Measurements from ENCODE around the gene USP15.
"Not testable (repeated sequence)": the region's sequence is repeated elsewhere in the genome, so short reads cannot be mapped to it uniquely, and the experiment has no call there.

Gene USP15

DNA sequence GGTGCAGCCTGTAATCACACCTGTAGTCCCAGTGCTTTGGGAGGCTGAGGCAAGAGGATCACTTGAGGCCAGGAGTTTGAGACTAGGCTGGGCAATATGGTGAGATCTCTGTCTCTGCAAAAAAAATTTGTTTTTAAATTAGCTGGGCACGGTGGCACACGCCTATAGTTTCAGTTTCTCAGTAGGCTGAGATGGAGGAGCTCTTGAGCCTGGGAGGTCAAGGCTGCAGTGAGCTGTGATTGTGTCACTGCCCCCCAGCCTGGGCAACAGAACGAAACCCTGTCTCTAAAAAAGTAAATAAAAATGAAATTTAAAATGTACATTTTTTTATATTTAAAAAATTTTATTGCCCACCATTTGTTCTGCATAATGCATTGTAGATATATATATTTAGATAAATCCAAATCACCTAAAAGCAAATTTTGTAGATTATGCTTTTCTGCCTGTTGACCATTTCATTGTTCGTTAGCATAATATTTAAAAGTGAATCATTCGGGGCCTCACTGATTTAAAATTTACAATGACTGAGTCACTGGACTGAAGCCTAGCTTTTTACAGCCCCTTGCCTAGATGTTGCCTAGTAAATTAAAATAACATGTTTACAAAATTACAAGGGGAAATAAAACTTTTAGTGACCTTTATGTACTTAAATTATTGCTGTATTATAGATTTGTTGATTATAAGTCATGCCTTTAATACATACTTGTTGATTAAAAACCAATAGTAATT lies 87.9 kb downstream of the USP15 start:
- H3K9me3 ChIP-seq = peaks cover 20% of the 10 kb centered on the region
- no peaks in the 10 kb centered on the region for H4K20me1 ChIP-seq
- no peak overlapping the region for H3K9ac ChIP-seq
- H3K27me3 ChIP-seq = no peaks in the 10 kb centered on the region
- TF ChIP-seq Cebpa-rat (IDR thresholded peaks at IDR 0.05) = no peak
- no peak overlapping the region for H3K27ac ChIP-seq
- no peak overlapping the region for H3K4me2 ChIP-seq
- H3K4me1 ChIP-seq = no peaks in the 10 kb centered on the region
- H3K36me3 ChIP-seq = peaks cover 35% of the 10 kb centered on the region
- no peak overlapping the region for H3K4me3 ChIP-seq

DNA sequence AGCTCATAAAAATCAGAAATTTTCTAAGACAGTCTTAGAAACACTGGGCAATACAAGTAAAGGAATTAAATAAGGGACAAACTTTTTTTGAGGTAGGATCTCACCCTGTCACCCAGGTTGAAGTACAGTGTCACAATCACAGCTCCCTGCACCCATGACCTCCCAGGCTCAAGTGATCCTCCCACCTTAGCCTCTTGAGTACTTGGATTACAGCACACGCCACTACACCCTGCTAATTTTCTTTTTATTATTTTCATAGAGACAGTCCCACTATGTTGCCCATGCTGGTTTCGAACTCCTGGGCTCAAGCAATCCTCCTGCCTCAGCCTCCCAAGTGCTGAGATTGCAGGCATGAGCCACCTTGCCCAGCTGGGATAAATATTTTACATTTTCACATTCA lies 90.3 kb downstream of the USP15 start:
- H3K4me2 ChIP-seq = no peak overlapping the region
- no peaks in the 10 kb centered on the region for H4K20me1 ChIP-seq
- H3K9ac ChIP-seq = no peak overlapping the region
- no peak for TF ChIP-seq Cebpa-rat (IDR thresholded peaks at IDR 0.05)
- no peaks in the 10 kb centered on the region for H3K4me1 ChIP-seq
- H3K27me3 ChIP-seq = no peaks in the 10 kb centered on the region
- no peak overlapping the region for H3K4me3 ChIP-seq
- peaks cover 19% of the 10 kb centered on the region for H3K36me3 ChIP-seq
- H3K27ac ChIP-seq = no peak overlapping the region
- 0 out of 2 replicates have a peak, but pooled peaks cover under 1% of the 10 kb centered on the region for H3K9me3 ChIP-seq

DNA sequence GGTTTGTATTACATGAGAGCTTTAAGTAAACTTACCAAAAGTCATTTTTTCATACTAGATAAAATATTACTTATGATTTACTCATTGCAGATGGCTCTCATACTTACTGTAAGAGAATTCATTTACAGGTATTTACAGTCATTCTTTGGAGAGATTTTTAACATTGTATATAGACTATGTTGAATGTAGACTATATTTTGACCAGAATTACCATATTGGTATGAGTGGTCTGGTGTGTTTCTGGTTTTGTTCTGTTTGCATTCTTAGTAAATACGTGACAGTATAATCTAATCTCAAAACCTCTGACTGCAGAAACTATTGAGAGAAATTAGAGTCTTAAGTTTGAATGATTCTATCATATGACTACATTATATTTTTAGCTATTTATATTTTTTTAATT lies 91.1 kb downstream of the USP15 start:
- no peak overlapping the region for H3K9ac ChIP-seq
- H3K9me3 ChIP-seq = no peaks in the 10 kb centered on the region
- peaks cover 16% of the 10 kb centered on the region; the same call in 1 of the 2 replicates for H3K36me3 ChIP-seq
- H3K4me2 ChIP-seq = no peak overlapping the region
- H3K27ac ChIP-seq = no peak overlapping the region
- no peak for TF ChIP-seq Cebpa-rat (IDR thresholded peaks at IDR 0.05)
- no peaks in the 10 kb centered on the region for H3K27me3 ChIP-seq
- H3K4me3 ChIP-seq = no peak overlapping the region
- H4K20me1 ChIP-seq = no peaks in the 10 kb centered on the region
- no peaks in the 10 kb centered on the region for H3K4me1 ChIP-seq

DNA sequence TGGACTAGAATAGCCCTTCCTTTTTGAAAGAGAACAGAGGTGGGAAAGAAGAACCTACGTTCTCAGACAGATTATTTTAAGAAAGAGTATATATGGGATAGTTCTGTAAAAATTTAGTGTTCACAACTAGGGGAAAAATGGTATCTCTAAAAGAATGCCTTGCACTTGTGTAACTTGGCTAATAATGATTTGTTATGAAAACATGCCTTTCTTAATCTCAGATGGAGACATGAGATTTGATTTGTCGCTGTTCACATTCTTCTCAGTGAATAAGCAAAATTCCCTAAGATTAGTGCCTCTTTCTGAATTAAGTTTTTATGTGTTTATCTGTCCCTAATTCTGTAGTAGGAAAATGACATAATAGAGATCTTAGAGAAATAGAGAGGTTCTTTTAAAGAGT lies 100.8 kb downstream of the USP15 start:
- Histone ChIP-seq H3K4me2 (no peak overlapping the region), H3K4me1 (no peaks in the 10 kb centered on the region), H3K36me3 (peaks cover 38% of the 10 kb centered on the region), H3K9me3 (peaks cover 20% of the 10 kb centered on the region), H3K27me3 (no peaks in the 10 kb centered on the region), H3K9ac (no peak overlapping the region), H3K4me3 (no peak overlapping the region), H3K27ac (no peak overlapping the region), H4K20me1 (no peaks in the 10 kb centered on the region)
- TF ChIP-seq Cebpa-rat (IDR thresholded peaks at IDR 0.05) = no peak

DNA sequence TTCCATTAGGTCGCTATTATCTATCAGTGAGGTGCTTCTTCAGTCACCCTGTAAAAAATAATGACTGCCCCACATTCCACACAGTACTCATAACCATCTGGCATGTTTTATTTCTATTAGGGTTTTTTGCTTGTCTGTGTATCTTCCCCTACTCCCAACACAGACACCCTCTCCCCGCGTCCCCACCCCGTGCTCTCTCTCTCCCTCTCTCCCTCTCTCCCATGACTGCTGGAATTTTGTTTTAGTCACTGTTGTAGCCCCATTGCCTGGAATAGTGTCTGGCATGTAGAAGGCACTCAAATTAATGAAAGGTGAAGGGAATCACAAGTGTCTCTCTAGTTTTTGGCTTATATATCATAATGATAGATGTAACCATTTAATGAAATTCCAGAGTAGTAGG lies 103.3 kb downstream of the USP15 start:
- no peak overlapping the region for H3K9ac ChIP-seq
- H3K36me3 ChIP-seq = peaks cover 32% of the 10 kb centered on the region
- TF ChIP-seq Cebpa-rat (IDR thresholded peaks at IDR 0.05) = no peak
- no peaks in the 10 kb centered on the region for H4K20me1 ChIP-seq
- H3K4me1 ChIP-seq = no peaks in the 10 kb centered on the region
- peaks cover 26% of the 10 kb centered on the region for H3K9me3 ChIP-seq
- H3K27me3 ChIP-seq = no peaks in the 10 kb centered on the region
- no peak overlapping the region for H3K27ac ChIP-seq
- no peak overlapping the region for H3K4me3 ChIP-seq
- H3K4me2 ChIP-seq = no peak overlapping the region

DNA sequence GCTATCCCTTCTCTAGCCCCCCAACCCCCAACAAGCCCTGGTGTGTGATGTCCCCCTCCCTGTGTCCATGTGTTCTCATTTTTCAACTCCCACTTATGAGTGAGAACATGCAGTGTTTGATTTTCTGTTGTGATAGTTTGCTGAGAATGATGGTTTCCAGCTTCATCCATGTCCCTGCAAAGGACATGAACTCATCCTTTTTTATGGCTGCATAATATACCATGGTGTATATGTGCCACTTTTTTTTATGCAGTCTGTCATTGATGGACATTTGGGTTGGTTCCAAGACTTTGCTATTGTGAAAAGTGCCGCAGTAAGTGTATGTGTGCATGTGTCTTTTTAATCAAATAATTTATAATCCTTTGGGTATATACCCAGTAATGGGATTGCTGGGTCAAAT lies 104.5 kb downstream of the USP15 start:
- not testable (repeated sequence) for H3K4me1 ChIP-seq, H3K9ac ChIP-seq, H3K4me3 ChIP-seq, H4K20me1 ChIP-seq, H3K4me2 ChIP-seq, H3K27me3 ChIP-seq, H3K27ac ChIP-seq
- H3K9me3 ChIP-seq = peaks cover 28% of the 10 kb centered on the region
- H3K36me3 ChIP-seq = peaks cover 32% of the 10 kb centered on the region; the same call in 1 of the 2 replicates

DNA sequence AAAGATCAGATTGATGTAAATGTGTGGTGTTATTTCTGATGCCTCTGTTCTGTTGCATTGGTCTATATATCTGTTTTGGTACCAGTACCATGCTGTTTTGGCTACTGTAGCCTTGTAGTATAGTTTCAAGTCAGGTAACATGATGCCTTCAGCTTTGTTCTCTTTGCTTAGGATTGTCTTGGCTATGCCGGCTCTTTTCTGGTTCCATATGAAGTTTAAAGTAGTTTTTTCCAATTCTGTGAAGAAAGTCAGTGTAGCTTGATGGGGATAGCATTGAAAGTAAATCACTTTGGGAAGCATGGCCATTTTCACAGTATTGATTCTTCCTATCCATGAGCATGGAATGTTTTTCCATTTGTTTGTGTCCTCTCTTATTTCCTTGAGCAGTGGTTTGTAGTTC lies 105.6 kb downstream of the USP15 start:
- not testable (repeated sequence) for H3K27me3 ChIP-seq, H3K4me3 ChIP-seq, H3K4me2 ChIP-seq, H4K20me1 ChIP-seq, H3K27ac ChIP-seq, H3K4me1 ChIP-seq, H3K9ac ChIP-seq
- peaks cover 28% of the 10 kb centered on the region for H3K9me3 ChIP-seq
- H3K36me3 ChIP-seq = peaks cover 41% of the 10 kb centered on the region

DNA sequence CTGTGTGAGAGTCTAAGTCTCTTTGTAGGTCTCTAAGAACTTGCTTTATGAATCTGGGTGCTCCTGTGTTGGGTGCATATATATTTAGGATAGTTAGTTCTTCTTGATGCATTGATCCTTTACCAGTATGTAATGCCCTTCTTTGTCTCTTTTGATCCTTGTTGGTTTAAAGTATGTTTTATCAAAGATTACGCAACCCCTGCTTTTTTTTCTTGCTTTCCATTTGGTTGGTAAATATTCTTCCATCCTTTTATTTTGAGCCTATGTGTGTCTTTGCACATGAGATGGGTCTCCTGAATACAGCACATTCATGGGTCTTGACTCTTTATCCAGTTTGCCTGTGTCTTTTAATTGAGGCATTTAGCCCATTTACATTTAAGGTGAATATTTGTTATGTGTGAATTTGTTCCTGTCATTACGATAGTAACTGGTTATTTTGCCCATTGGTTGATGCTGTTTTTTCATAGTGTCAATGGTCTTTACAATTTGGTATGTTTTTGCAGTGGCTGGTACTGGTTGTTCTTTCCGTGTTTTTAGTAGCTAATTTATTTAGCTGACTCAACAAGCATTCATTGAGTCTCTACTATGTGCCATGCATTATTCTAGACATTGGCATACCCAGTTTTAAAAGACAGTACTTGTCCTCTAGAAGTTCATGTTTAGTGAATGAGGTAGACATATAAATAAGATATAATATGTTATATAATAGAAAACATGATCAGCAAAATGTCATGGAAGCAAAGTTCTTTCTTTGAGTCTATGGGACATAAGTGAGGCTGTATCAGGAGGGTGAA lies 108.4 kb downstream of the USP15 start:
- Histone ChIP-seq H3K36me3 (peaks cover 35% of the 10 kb centered on the region), H3K9me3 (peaks cover 28% of the 10 kb centered on the region)
- not testable (repeated sequence) for H3K4me1 ChIP-seq, H3K9ac ChIP-seq, H3K4me3 ChIP-seq, H4K20me1 ChIP-seq, H3K27ac ChIP-seq, H3K27me3 ChIP-seq, H3K4me2 ChIP-seq
- TF ChIP-seq Cebpa-rat (IDR thresholded peaks at IDR 0.05) = peak; percentile 46; the same call in 1 of the 2 replicates

DNA sequence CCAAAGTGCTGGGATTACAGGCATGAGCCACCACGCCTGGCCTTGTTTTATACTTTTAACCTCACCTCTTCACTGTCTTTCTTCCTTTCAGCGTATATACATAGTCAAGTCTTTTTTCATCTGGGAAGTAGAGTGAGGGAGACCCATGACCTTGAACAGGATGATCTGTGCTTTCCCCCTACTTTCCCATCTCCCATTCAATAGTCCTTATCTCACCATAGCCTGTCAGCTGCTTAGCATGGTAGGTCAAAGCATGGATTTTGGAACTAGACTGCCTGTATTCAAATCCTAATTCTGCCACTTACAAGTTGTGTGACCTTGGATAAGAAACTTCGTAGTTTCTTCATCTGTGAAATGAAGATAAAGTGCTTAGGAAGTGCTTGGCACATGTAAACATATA lies 110.0 kb downstream of the USP15 start:
- peaks cover 16% of the 10 kb centered on the region for H3K9me3 ChIP-seq
- peaks cover 21% of the 10 kb centered on the region for H3K36me3 ChIP-seq
- H3K4me1 ChIP-seq = no peaks in the 10 kb centered on the region
- no peaks in the 10 kb centered on the region for H3K27me3 ChIP-seq
- H3K4me3 ChIP-seq = no peak overlapping the region
- TF ChIP-seq Cebpa-rat (IDR thresholded peaks at IDR 0.05) = no peak
- no peak overlapping the region for H3K27ac ChIP-seq
- no peak overlapping the region for H3K9ac ChIP-seq
- H3K4me2 ChIP-seq = no peak overlapping the region
- H4K20me1 ChIP-seq = 0 out of 2 replicates have a peak, but pooled peaks cover 7% of the 10 kb centered on the region

DNA sequence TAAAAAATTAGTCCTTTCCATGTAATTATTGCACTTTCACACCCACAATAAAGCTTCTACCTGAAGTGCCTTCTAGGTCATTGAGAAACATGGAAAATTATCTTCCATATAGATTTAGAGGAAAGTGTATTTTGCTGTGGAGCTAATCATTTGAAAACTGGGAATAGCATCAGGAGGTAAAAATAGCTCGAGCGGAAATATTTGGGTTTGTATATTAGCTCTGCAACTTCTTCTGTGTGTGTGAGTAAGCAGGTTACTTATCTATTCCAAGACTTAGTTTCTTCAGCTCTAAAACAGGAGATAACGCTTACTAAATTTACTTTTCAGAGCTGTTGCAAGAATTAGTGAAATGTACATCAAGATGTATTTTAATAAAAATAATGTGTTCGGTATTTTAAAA lies 111.5 kb downstream of the USP15 start:
- TF ChIP-seq Cebpa-rat (IDR thresholded peaks at IDR 0.05) = no peak
- Histone ChIP-seq H3K4me2 (no peak overlapping the region), H3K9ac (no peak overlapping the region), H3K36me3 (peaks cover 21% of the 10 kb centered on the region), H4K20me1 (0 out of 2 replicates have a peak, but pooled peaks cover 7% of the 10 kb centered on the region), H3K9me3 (peaks cover 7% of the 10 kb centered on the region; the same call in 1 of the 2 replicates), H3K4me3 (no peak overlapping the region), H3K4me1 (no peaks in the 10 kb centered on the region), H3K27ac (no peak overlapping the region), H3K27me3 (no peaks in the 10 kb centered on the region)
